ENCODE measurements around the gene ZNF318. TPM values are rescaled to one million over a fixed set of nuclear protein-coding genes. Genes with fewer than 3 reads are reported as not detected.

Gene ZNF318
- total RNA-seq, 1 experiment from 2014 or later = 17.1 TPM

DNA sequence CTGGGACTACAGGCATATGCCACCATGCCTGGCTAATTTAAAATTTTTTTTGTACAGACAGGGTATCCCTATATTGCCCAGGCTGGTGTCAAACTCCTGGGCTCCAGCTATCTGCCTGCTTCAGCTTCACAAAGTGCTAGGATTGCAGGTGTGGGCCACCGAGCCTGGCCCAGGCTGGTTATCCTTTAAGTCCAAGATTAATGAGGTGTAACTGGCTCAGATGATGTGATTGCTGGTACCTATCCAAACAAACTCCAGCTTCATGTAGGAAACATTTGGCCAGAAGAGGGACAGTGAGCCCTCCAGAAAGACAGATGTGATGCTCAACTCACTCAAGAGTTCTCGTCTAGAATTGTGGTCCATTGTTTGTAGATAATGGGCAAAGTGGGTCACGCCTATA lies 9.2 kb upstream of the ZNF318 start:
- ChIA-PET CTCF (no interaction called here), POLR2A (ENCODE audit: unreplicated experiment) (no interaction called here)
- no peaks in the 10 kb centered on the region for H3K36me3 ChIP-seq (ENCODE audit: low read depth)
- H3K4me3 ChIP-seq = no peak overlapping the region
- H3F3A ChIP-seq (ENCODE audit: insufficient read depth, low read depth) = peaks cover 3% of the 10 kb centered on the region; the same call in 1 of the 2 replicates
- H3K9me2 ChIP-seq (ENCODE audit: insufficient read depth) = peaks cover 5% of the 10 kb centered on the region; the same call in 1 of the 2 replicates
- no peaks in the 10 kb centered on the region for H4K20me1 ChIP-seq (ENCODE audit: insufficient read depth)
- intact Hi-C loops (cut with micrococcal nuclease; ENCODE audit: unreplicated experiment) = no loop called here
- no TSS peak for BruUV-seq (replicated peaks)
- no peak overlapping the region for H3K27ac ChIP-seq
- H2AFZ ChIP-seq = no peak overlapping the region
- H3K27me3 ChIP-seq (ENCODE audit: insufficient read depth, low read depth) = no peaks in the 10 kb centered on the region
- DNase-seq = no peak
- H3K4me1 ChIP-seq (replicated peaks; ENCODE audit: insufficient read depth) = peaks cover 7% of the 10 kb centered on the region
- no peak overlapping the region for H3K4me2 ChIP-seq
- H3K9me3 ChIP-seq (ENCODE audit: insufficient read depth, low read depth) = no peaks in the 10 kb centered on the region
- no peaks in the 10 kb centered on the region for H3K79me2 ChIP-seq (ENCODE audit: low read depth)
- TF ChIP-seq CTCF (conservative IDR thresholded peaks at IDR 0.05) (no peak), EZH2 (IDR thresholded peaks at IDR 0.05; ENCODE audit: low read depth) (no peak)

GRCh38 chr6:43377710-43378229 lies 8.3 kb upstream of the ZNF318 start:
- intact Hi-C loops (cut with micrococcal nuclease; ENCODE audit: unreplicated experiment) = no loop called here
- ChIA-PET CTCF (no interaction called here), POLR2A (ENCODE audit: unreplicated experiment) (interaction anchor here (0.6 kb wide), 1 partner anchor 680 kb away, joined by 4 read pairs; no protein-coding TSS in a partner anchor)
- H3K4me1 ChIP-seq (replicated peaks; ENCODE audit: insufficient read depth) = peaks cover 7% of the 10 kb centered on the region
- no peak overlapping the region for H3K4me3 ChIP-seq
- no peak for DNase-seq
- TF ChIP-seq EZH2 (IDR thresholded peaks at IDR 0.05; ENCODE audit: low read depth) (no peak), CTCF (conservative IDR thresholded peaks at IDR 0.05) (no peak)
- BruUV-seq (replicated peaks) = no TSS peak
- peaks cover 5% of the 10 kb centered on the region; the same call in 1 of the 2 replicates for H3K9me2 ChIP-seq (ENCODE audit: insufficient read depth)
- no peaks in the 10 kb centered on the region for H3K27me3 ChIP-seq (ENCODE audit: insufficient read depth, low read depth)
- no peak overlapping the region for H3K4me2 ChIP-seq
- no peaks in the 10 kb centered on the region for H3K79me2 ChIP-seq (ENCODE audit: low read depth)
- H3K36me3 ChIP-seq (ENCODE audit: low read depth) = no peaks in the 10 kb centered on the region
- peaks cover 3% of the 10 kb centered on the region; the same call in 1 of the 2 replicates for H3F3A ChIP-seq (ENCODE audit: insufficient read depth, low read depth)
- no peaks in the 10 kb centered on the region for H4K20me1 ChIP-seq (ENCODE audit: insufficient read depth)
- no peak overlapping the region for H3K27ac ChIP-seq
- H3K9me3 ChIP-seq (ENCODE audit: insufficient read depth, low read depth) = no peaks in the 10 kb centered on the region
- H2AFZ ChIP-seq = no peak overlapping the region

DNA sequence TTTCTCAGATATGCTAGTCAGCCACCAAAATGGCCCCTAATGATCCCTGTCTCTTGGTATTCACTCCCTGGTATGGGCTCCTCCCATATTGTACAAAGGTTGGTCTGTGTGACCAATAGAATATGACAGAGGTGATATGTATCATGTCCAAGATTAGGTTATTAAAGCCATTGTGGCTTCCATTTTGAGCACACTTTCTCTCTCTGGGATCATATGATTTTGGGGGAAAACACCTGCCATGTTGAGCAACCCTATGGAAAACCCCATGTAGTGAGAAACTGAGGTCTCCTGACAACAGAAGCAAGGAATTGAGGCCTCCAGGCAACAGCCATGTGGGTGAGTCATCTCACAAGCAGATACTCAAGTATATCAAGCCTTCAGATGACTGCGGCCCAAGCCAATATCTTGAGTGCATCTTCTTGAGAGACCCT lies 7.1 kb upstream of the ZNF318 start:
- Histone ChIP-seq H3K79me2 (ENCODE audit: low read depth) (no peaks in the 10 kb centered on the region), H3K9me3 (ENCODE audit: insufficient read depth, low read depth) (no peaks in the 10 kb centered on the region), H2AFZ (no peak overlapping the region), H3K27ac (no peak overlapping the region), H3F3A (ENCODE audit: insufficient read depth, low read depth) (peaks cover 3% of the 10 kb centered on the region; the same call in 1 of the 2 replicates), H3K4me1 (replicated peaks; ENCODE audit: insufficient read depth) (peaks cover 9% of the 10 kb centered on the region), H4K20me1 (ENCODE audit: insufficient read depth) (no peaks in the 10 kb centered on the region), H3K36me3 (ENCODE audit: low read depth) (no peaks in the 10 kb centered on the region), H3K4me3 (no peak overlapping the region), H3K4me2 (no peak overlapping the region), H3K27me3 (ENCODE audit: insufficient read depth, low read depth) (no peaks in the 10 kb centered on the region), H3K9me2 (ENCODE audit: insufficient read depth) (peaks cover 5% of the 10 kb centered on the region; the same call in 1 of the 2 replicates)
- TF ChIP-seq CTCF (conservative IDR thresholded peaks at IDR 0.05) (no peak), EZH2 (IDR thresholded peaks at IDR 0.05; ENCODE audit: low read depth) (no peak)
- BruUV-seq (replicated peaks) = no TSS peak
- intact Hi-C loops (cut with micrococcal nuclease; ENCODE audit: unreplicated experiment) = no loop called here
- DNase-seq = no peak
- CTCF ChIA-PET = no interaction called here
- POLR2A ChIA-PET (ENCODE audit: unreplicated experiment) = interaction anchor here (0.6 kb wide), 1 partner anchor 153 kb away, joined by 17 read pairs; no protein-coding TSS in a partner anchor

All from PC-9 (cell line).